Stimulated activated naive B cell treated with anti-CD40 and anti-IgM and Interleukin-4, amounts not matched to agents 10 μg/mL and 1 μg/mL and 100 μg/mL, for 72 hours (primary cell): ENCODE data around the gene LCA5L.
"Not testable (repeated sequence)": the region's sequence is repeated elsewhere in the genome, so short reads cannot be mapped to it uniquely, and the experiment has no call there.

ENCODE experiments used
- ATAC-seq, 2 donors: fragments of 150-1000 bp; cut with Tn5 transposase; replicated peaks; 2 replicates each; pipeline ENCODE4 v1.10.0; 2021; ENCODE audit warnings: moderate library complexity in 1 of 2
- DNase-seq: peaks from one replicate; pipeline ENCODE4 v3.0.0; 2021
- H3K27ac Mint-ChIP-seq: one replicate; pipeline ENCODE4 v1.8.0; 2022; ENCODE audit warnings: mild to moderate bottlenecking, mixed read lengths
- H3K27me3 Mint-ChIP-seq, 2 donors: one replicate each; pipeline ENCODE4 v1.8.0; 2022; ENCODE audit warnings: mixed read lengths in 2 of 2
- H3K36me3 Mint-ChIP-seq, 2 donors: one replicate each; pipeline ENCODE4 v1.8.0; 2022; ENCODE audit warnings: mixed read lengths in 2 of 2, mild to moderate bottlenecking in 1 of 2
- H3K4me1 Mint-ChIP-seq, 2 donors: one replicate each; pipeline ENCODE4 v1.8.0; 2022; ENCODE audit warnings: mixed read lengths in 2 of 2, mild to moderate bottlenecking in 1 of 2
- H3K4me3 Mint-ChIP-seq, 2 donors: one replicate each; pipeline ENCODE4 v1.8.0; 2022; ENCODE audit warnings: mild to moderate bottlenecking in 2 of 2, mixed read lengths in 2 of 2, moderate library complexity in 1 of 2
- H3K9me3 Mint-ChIP-seq, 2 donors: one replicate each; pipeline ENCODE4 v1.8.0; 2022; ENCODE audit warnings: mixed read lengths in 2 of 2, mild to moderate bottlenecking in 1 of 2

Gene LCA5L

DNA sequence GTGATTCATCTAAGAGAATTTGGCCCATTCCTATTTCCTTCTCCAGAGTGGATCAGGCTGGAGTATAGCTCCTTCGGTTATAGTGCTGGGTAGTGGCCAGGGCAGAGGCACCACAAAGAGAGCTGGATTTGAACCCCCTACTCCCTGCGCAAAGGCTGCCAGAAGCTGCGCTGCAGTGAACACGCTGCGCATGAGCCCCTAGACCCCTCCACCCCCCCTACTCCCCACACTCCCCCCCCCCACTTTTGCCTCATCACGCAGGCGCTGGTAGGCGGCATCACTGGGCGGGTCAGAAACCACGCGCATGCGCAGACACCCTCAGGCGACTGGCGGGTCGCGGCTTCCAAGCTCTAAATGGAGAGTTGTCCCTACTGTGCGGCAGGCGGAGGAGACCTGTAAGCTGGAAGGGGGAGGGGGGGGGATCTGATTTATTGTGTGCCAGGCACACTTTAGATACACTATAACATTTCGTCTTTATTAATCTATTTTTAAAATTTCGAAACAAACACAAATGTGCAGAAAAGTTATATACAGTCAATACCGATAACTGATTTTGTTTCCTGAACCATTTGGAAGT, 58.0 kb downstream of the LCA5L start:
- Mint-ChIP-seq H3K9me3 (no peaks in the 10 kb centered on the region), H3K27me3 (no peaks in the 10 kb centered on the region), H3K36me3 (peaks cover 12 to 14% of the 10 kb centered on the region in 2 donors), H3K27ac (peak overlapping the region; percentile 88), H3K4me1 (peaks cover 11 to 29% of the 10 kb centered on the region in 2 donors), H3K4me3 (peak overlapping the region; percentile 82 to 87)
- ATAC-seq (peak; percentile 60 to 68), DNase-seq (peak; percentile 82)

- Mint-ChIP-seq H3K4me3 (peak overlapping the region in 1 of 2 donors; percentile 87), H3K4me1 (peaks cover 13 to 35% of the 10 kb centered on the region in 2 donors), H3K27ac (peak overlapping the region; percentile 88), H3K36me3 (peaks cover 9 to 14% of the 10 kb centered on the region in 2 donors), H3K27me3 (no peaks in the 10 kb centered on the region), H3K9me3 (no peaks in the 10 kb centered on the region)
- no peak for DNase-seq
- no peak for ATAC-seq
These were observed 58.7 kb downstream of the LCA5L start for GRCh38 chr21:39386899-39387298.

GRCh38 chr21:39386194-39386593, 59.4 kb downstream of the LCA5L start:
- ATAC-seq (no peak), DNase-seq (no peak)
- Mint-ChIP-seq H3K9me3 (no peaks in the 10 kb centered on the region), H3K36me3 (peaks cover 8 to 12% of the 10 kb centered on the region in 2 donors), H3K27me3 (no peaks in the 10 kb centered on the region), H3K4me3 (peak overlapping the region; percentile 62 to 64), H3K4me1 (peaks cover 13 to 39% of the 10 kb centered on the region in 2 donors), H3K27ac (no peak overlapping the region)

DNA sequence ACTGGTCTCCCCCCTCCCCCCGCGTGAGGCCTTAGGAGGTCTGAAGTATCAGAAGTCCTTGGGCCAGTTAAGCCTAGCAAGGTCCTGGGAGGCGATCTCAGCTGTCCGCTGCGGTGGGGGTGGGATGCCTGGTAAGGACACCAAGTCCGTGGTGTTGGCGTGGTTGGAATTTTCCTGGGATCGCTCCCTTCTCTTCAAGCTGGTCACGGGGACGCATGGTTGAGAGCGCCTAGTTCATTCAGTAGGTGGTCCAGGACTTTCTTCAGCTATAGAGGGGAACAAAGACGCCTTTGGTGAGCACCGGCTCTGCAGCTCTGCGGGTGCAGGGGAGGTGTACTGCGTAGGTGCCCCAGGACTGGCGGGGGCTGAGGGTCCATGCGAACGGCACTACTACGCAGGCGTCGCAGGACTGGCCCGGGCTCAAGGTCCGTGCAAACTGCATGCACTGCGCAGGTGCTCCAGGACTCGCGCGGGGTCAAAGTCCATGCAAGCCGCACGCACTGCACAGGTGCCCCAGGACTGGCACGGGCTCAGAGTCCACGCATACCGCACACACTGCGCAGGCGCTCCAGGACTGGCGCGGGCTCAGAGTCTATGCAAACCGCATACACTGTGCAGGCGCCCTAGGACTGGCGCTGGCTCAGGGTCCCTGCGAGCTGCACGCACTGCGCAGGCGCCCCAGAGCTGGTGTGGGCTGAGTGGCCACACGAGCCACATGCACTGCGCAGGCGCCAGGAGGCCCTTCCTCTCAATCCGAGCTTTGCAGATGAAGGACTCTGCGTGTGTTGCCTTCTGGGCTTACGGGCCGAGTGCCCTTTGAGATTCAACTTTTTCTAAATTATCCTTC, 60.1 kb downstream of the LCA5L start:
- DNase-seq: peak; percentile 46
- Mint-ChIP-seq H3K27ac (peak overlapping the region; percentile 20), H3K4me3 (peak overlapping the region; percentile 62 to 64), H3K9me3 (no peaks in the 10 kb centered on the region), H3K4me1 (peaks cover 16 to 46% of the 10 kb centered on the region in 2 donors), H3K36me3 (peaks cover 4 to 8% of the 10 kb centered on the region in 2 donors), H3K27me3 (no peaks in the 10 kb centered on the region)
- peak; percentile 63 to 67 for ATAC-seq

DNA sequence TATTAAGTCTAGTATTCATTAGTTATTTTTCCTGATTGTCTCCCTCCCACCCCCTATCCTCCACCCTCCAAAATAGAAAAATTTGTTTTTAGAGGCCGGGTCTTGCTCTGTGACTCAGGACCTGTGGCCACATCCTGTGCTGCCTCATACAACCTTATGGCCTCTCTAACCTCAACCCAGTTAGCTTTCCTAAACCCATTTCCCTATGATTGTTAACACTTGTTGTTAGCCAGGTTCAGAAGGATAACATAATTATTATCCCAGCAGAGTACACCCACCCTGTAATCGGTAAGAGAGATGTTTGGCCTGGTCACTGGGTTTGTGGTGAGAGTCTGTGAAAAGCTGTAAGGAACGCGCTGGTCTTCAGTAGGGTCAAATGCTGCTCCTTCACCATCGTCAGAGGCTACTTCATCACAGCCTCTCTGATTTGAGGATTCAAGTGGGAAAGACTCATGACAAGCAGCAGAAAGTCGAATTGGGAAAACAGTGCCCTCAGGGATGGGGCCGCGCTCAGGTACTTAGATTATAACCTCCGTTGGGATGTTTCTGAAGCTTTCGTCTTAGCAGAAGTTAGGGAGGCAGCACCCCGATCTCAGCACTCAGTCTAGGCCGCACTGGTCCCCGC, 60.8 kb downstream of the LCA5L start:
- Mint-ChIP-seq H3K36me3 (peaks cover 0 to 4% of the 10 kb centered on the region in 2 donors), H3K4me1 (peaks cover 16 to 48% of the 10 kb centered on the region in 2 donors), H3K4me3 (no peak overlapping the region), H3K9me3 (no peaks in the 10 kb centered on the region), H3K27me3 (no peaks in the 10 kb centered on the region), H3K27ac (no peak overlapping the region)
- DNase-seq: no peak
- ATAC-seq: no peak

DNA sequence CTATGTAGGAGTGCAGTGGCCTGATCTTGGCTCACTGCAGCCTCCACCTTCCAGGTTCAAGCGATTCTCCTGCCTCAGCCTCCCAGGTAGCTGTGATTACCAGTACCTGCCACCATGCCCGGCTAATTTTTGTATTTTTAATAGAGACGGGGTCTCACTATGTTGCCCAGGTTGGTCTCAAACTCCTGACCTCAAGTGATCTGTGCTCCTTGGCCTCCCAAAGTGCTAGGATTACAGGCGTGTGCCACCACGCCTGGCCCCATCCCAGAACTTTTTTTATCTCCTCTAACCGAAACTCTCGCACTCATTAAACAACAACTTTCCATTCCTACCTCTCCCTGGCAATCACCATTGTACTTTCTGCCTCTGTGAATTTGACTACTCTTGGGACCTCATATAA, 63.5 kb downstream of the LCA5L start:
- not testable (repeated sequence) for H3K36me3 Mint-ChIP-seq, DNase-seq, H3K27ac Mint-ChIP-seq, ATAC-seq, H3K9me3 Mint-ChIP-seq, H3K27me3 Mint-ChIP-seq
- H3K4me1 Mint-ChIP-seq: peaks cover 5 to 26% of the 10 kb centered on the region in 2 donors
- peak overlapping the region in 1 of 2 donors; percentile 2 for H3K4me3 Mint-ChIP-seq

- peaks cover 5 to 26% of the 10 kb centered on the region in 2 donors for H3K4me1 Mint-ChIP-seq
- peak overlapping the region; percentile 95 to 96 for H3K4me3 Mint-ChIP-seq
- H3K27me3 Mint-ChIP-seq: peaks cover 7 to 9% of the 10 kb centered on the region in 2 donors
- DNase-seq (no peak), ATAC-seq (no peak)
- H3K27ac Mint-ChIP-seq: no peak overlapping the region
- H3K36me3 Mint-ChIP-seq: peaks cover 0 to 4% of the 10 kb centered on the region in 2 donors
- H3K9me3 Mint-ChIP-seq: no peaks in the 10 kb centered on the region
These were observed 64.6 kb downstream of the LCA5L start for GRCh38 chr21:39381009-39381408.

- no peaks in the 10 kb centered on the region for H3K9me3 Mint-ChIP-seq
- peaks cover 5 to 21% of the 10 kb centered on the region in 2 donors for H3K4me1 Mint-ChIP-seq
- DNase-seq: peak; percentile 88
- peak overlapping the region; percentile 94 for H3K27ac Mint-ChIP-seq
- ATAC-seq: peak; percentile 99 to 100
- H3K4me3 Mint-ChIP-seq: peak overlapping the region; percentile 95 to 96
- peaks cover 7 to 9% of the 10 kb centered on the region in 2 donors for H3K27me3 Mint-ChIP-seq
- H3K36me3 Mint-ChIP-seq: peaks cover 0 to 4% of the 10 kb centered on the region in 2 donors
These were observed 65.3 kb downstream of the LCA5L start for GRCh38 chr21:39379986-39380891.

DNA sequence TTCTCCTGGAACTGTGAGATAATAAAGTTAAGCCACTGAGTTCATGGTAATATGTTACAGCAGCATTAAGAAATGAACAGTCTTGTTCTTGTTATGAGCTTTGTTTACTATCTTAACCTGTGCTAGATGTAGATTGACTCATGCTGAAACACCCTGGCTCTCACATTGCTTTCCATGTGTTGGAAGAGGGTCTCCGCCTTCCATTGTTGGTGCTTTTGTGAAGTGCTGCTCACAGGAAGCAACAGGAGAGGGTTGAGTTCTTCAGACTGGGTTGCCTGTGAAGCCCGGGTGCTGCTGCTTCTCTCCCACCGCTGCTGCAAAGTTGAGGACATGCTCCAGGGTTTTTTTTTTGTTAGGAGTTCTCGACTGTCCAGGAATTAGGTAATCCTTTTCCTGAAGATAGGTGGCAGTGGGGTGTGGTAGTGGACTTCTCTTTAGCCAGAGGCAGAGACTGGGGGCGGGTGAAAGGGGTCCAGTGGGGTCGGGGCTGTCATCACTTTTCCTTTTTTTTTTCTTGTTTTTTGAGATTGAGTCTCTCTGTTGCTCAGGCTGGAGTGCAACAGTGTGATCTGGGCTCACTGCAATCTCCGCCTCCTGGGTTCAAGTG, 68.0 kb downstream of the LCA5L start:
- H3K9me3 Mint-ChIP-seq: no peaks in the 10 kb centered on the region
- no peak overlapping the region for H3K4me3 Mint-ChIP-seq
- peaks cover 7 to 9% of the 10 kb centered on the region in 2 donors for H3K27me3 Mint-ChIP-seq
- peaks cover 0 to 4% of the 10 kb centered on the region in 2 donors for H3K36me3 Mint-ChIP-seq
- peaks cover 11 to 27% of the 10 kb centered on the region in 2 donors for H3K4me1 Mint-ChIP-seq
- H3K27ac Mint-ChIP-seq: no peak overlapping the region
- no peak for DNase-seq
- no peak for ATAC-seq

- Mint-ChIP-seq H3K4me1 (peaks cover 6 to 11% of the 10 kb centered on the region in 2 donors), H3K36me3 (no peaks in the 10 kb centered on the region), H3K27ac (no peak overlapping the region), H3K4me3 (no peak overlapping the region), H3K9me3 (no peaks in the 10 kb centered on the region), H3K27me3 (peaks cover 9 to 10% of the 10 kb centered on the region in 2 donors)
- no peak for DNase-seq
- no peak for ATAC-seq
These were observed 70.1 kb downstream of the LCA5L start for GRCh38 chr21:39375446-39375845.

GRCh38 chr21:39374046-39374445, 71.5 kb downstream of the LCA5L start:
- Mint-ChIP-seq H3K9me3 (no peaks in the 10 kb centered on the region), H3K27ac (no peak overlapping the region), H3K36me3 (no peaks in the 10 kb centered on the region), H3K27me3 (peaks cover 11 to 20% of the 10 kb centered on the region in 2 donors), H3K4me3 (no peak overlapping the region), H3K4me1 (peaks cover 6 to 14% of the 10 kb centered on the region in 2 donors)
- ATAC-seq (no peak), DNase-seq (no peak)

DNA sequence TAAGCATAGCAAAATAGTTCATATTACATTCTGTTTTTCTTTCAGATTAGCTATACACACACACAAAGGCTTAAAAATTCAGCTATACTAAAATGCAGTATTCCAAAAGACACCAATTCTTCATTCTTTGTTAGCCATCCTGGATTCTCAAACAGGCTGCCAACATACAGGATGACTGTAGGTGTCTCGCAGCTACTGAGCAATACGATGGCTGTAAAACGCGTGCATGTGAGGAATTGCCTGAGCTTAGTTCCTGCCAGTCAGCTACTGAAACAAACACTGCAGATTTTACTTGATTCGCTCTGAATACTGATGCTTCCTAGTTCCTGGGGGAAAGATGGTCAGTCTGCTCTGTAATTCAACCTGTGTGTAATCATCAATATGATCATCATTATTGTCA, 71.9 kb downstream of the LCA5L start:
- no peak for DNase-seq
- Mint-ChIP-seq H3K27ac (no peak overlapping the region), H3K36me3 (no peaks in the 10 kb centered on the region), H3K9me3 (no peaks in the 10 kb centered on the region), H3K27me3 (peaks cover 11 to 18% of the 10 kb centered on the region in 2 donors), H3K4me1 (peaks cover 6 to 14% of the 10 kb centered on the region in 2 donors), H3K4me3 (no peak overlapping the region)
- ATAC-seq: peak; percentile 56 to 58

DNA sequence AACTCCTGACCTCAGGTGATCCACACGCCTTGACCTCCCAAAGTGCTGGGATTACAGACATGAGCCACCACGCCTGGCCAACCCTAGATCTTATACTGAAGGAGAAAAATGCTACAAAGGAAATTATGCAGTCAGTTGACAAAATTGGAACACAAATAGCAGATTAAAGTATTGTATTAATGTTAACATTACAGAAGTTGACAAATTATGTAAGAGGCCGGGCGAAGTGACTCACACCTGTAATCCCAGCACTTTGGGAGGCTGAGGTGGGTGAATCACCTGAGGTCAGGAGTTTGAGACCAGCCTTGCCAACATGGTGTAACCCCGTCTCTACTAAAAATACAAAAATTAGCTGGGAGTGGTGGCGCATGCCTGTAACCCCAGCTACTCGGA, 75.7 kb downstream of the LCA5L start:
- not testable (repeated sequence) for H3K4me3 Mint-ChIP-seq, H3K27ac Mint-ChIP-seq, H3K36me3 Mint-ChIP-seq, H3K9me3 Mint-ChIP-seq, ATAC-seq, DNase-seq
- H3K4me1 Mint-ChIP-seq: peaks cover 6 to 14% of the 10 kb centered on the region in 2 donors
- H3K27me3 Mint-ChIP-seq: peaks cover 9 to 11% of the 10 kb centered on the region in 2 donors
